HEK293 (cell line): ENCODE measurements around the gene KIRREL3.

ENCODE experiments used
- CTCF ChIA-PET: fragments of 350-600 bp; formaldehyde crosslinking; extraction: SDS; loops from one replicate; lab custom pipeline; 2021; ENCODE audit warnings: antibody characterized with exemption; lab: Yijun Ruan, JAX
- POLR2A ChIA-PET: fragments of 300-600 bp; formaldehyde crosslinking; extraction: SDS; loops from one replicate; lab custom pipeline; 2020; ENCODE audit warnings: antibody characterized with exemption, inconsistent platforms; lab: Yijun Ruan, JAX
- H3K27ac ChIP-seq: fragments of 200-500 bp; sonication (Bioruptor generic); 2 replicates; pipeline ENCODE4 v1.5.1; 2014; ENCODE audit warnings: low read depth, low read length, control low read depth, inconsistent platforms; ENCODE audit errors: extremely low read depth
- H3K36me3 ChIP-seq, 2 experiments: fragments of 200-500 bp in 1 of 2; sonication (Bioruptor generic) in 1 of 2; 1 replicate in 1 of 2; 2 replicates in 1 of 2; pipeline ENCODE4 v1.5.1; 2014 to 2017; ENCODE audit warnings: inconsistent platforms in 2 of 2, low read length in 2 of 2; ENCODE audit not compliant: control insufficient read depth in 2 of 2, insufficient read depth in 1 of 2
- H3K4me1 ChIP-seq: fragments of 200-500 bp; sonication (Bioruptor generic); 2 replicates; pipeline ENCODE4 v1.5.1; 2014; ENCODE audit warnings: mild to moderate bottlenecking, low read length, inconsistent platforms; ENCODE audit not compliant: control insufficient read depth, insufficient read depth
- H3K4me3 ChIP-seq: 2 replicates; pipeline ENCODE4 v1.5.1; 2011; ENCODE audit warnings: low read depth, mild to moderate bottlenecking, control low read depth, low read length, moderate library complexity
- H3K9me3 ChIP-seq: fragments of 200-500 bp; sonication (Bioruptor generic); 2 replicates; pipeline ENCODE4 v1.5.1; 2014; ENCODE audit warnings: low read depth, low read length, inconsistent platforms; ENCODE audit not compliant: control insufficient read depth, insufficient read depth
- GFI1B ChIP-seq: fragments of 450-650 bp; formaldehyde crosslinking; IDR thresholded peaks from 2 replicates; pipeline ENCODE4 v1.5.1; 2016; ENCODE audit warnings: missing biosample characterization, missing genetic modification characterization
- GLI2 ChIP-seq: fragments of 450-650 bp; formaldehyde crosslinking; IDR thresholded peaks from 2 replicates; pipeline ENCODE4; 2017; ENCODE audit warnings: missing biosample characterization, missing genetic modification characterization, low read depth, borderline replicate concordance
- HOXC10 ChIP-seq: sonication (generic); formaldehyde crosslinking; IDR thresholded peaks from 2 replicates; pipeline ENCODE4 v1.8.1; 2023; ENCODE audit warnings: mild to moderate bottlenecking, missing genetic modification reagents
- RBAK ChIP-seq: fragments of 450-650 bp; formaldehyde crosslinking; IDR thresholded peaks from 2 replicates; pipeline ENCODE4 v1.5.1; 2016; ENCODE audit warnings: missing biosample characterization, missing genetic modification characterization
- REPIN1 ChIP-seq: fragments of 450-650 bp; formaldehyde crosslinking; IDR thresholded peaks from 2 replicates; pipeline ENCODE4 v1.5.1; 2017; ENCODE audit warnings: missing biosample characterization, missing genetic modification characterization, low read depth
- YY2 ChIP-seq: fragments of 450-650 bp; formaldehyde crosslinking; IDR thresholded peaks from 2 replicates; pipeline ENCODE4 v1.5.1; 2016; ENCODE audit warnings: missing biosample characterization, missing genetic modification characterization
- ZNF132 ChIP-seq: fragments of 450-650 bp; formaldehyde crosslinking; IDR thresholded peaks from 2 replicates; pipeline ENCODE4 v1.5.1; 2017; ENCODE audit warnings: missing biosample characterization, missing genetic modification characterization, borderline replicate concordance
- ZNF140 ChIP-seq: fragments of 450-650 bp; formaldehyde crosslinking; IDR thresholded peaks from 2 replicates; pipeline ENCODE4 v1.5.1; 2016; ENCODE audit warnings: missing biosample characterization, missing genetic modification characterization
- ZNF2 ChIP-seq: fragments of 450-650 bp; formaldehyde crosslinking; IDR thresholded peaks from 2 replicates; pipeline ENCODE4 v1.5.1; 2016; ENCODE audit warnings: missing biosample characterization, missing genetic modification characterization
- ZNF221 ChIP-seq: fragments of 450-650 bp; formaldehyde crosslinking; IDR thresholded peaks from 2 replicates; pipeline ENCODE4 v1.5.1; 2017; ENCODE audit warnings: missing biosample characterization, missing genetic modification characterization, borderline replicate concordance
- ZNF24 ChIP-seq: fragments of 450-650 bp; formaldehyde crosslinking; IDR thresholded peaks from 2 replicates; pipeline ENCODE4 v1.5.1; 2016; ENCODE audit warnings: missing biosample characterization, missing genetic modification characterization
- ZNF366 ChIP-seq: fragments of 450-650 bp; formaldehyde crosslinking; conservative IDR thresholded peaks from 2 replicates; pipeline ENCODE4 v1.5.1; 2016; ENCODE audit warnings: missing biosample characterization, missing genetic modification characterization
- ZNF423 ChIP-seq: fragments of 450-650 bp; formaldehyde crosslinking; IDR thresholded peaks from 2 replicates; pipeline ENCODE4 v1.5.1; 2016; ENCODE audit warnings: missing biosample characterization, missing genetic modification characterization
- ZNF544 ChIP-seq: fragments of 450-650 bp; formaldehyde crosslinking; IDR thresholded peaks from 2 replicates; pipeline ENCODE4 v1.5.0; 2017; ENCODE audit warnings: missing biosample characterization, missing genetic modification characterization
- ZNF548 ChIP-seq: fragments of 450-650 bp; formaldehyde crosslinking; IDR thresholded peaks from 2 replicates; pipeline ENCODE4 v1.5.1; 2016; ENCODE audit warnings: missing biosample characterization, missing genetic modification characterization
- ZNF561 ChIP-seq: fragments of 450-650 bp; IDR thresholded peaks from 2 replicates; pipeline ENCODE4 v1.5.1; 2018; ENCODE audit warnings: missing biosample characterization, missing genetic modification characterization, borderline replicate concordance
- ZNF600 ChIP-seq: fragments of 450-650 bp; formaldehyde crosslinking; IDR thresholded peaks from 2 replicates; pipeline ENCODE4 v1.5.1; 2016; ENCODE audit warnings: missing biosample characterization, missing genetic modification characterization
- ZNF776 ChIP-seq: fragments of 450-650 bp; formaldehyde crosslinking; IDR thresholded peaks from 2 replicates; pipeline ENCODE4 v1.5.0; 2017; ENCODE audit warnings: missing biosample characterization, missing genetic modification characterization, borderline replicate concordance
- ZNF837 ChIP-seq: fragments of 450-650 bp; formaldehyde crosslinking; IDR thresholded peaks from 2 replicates; pipeline ENCODE4 v1.5.1; 2016; ENCODE audit warnings: missing biosample characterization, missing genetic modification characterization
- ZXDB ChIP-seq: fragments of 450-650 bp; formaldehyde crosslinking; IDR thresholded peaks from 2 replicates; pipeline ENCODE4 v1.5.1; 2016; ENCODE audit warnings: missing biosample characterization, missing genetic modification characterization
- TF ChIP-seq, protein P1 (sequence below): fragments of 450-650 bp; formaldehyde crosslinking; IDR thresholded peaks from 2 replicates; pipeline ENCODE4 v1.5.1; 2016; ENCODE audit warnings: missing biosample characterization, missing genetic modification characterization
- TF ChIP-seq, protein P2 (sequence below): fragments of 450-650 bp; formaldehyde crosslinking; IDR thresholded peaks from 2 replicates; pipeline ENCODE4 v1.5.1; 2016; ENCODE audit warnings: missing biosample characterization, missing genetic modification characterization
- TF ChIP-seq, protein P3 (sequence below): sonication (generic); formaldehyde crosslinking; IDR thresholded peaks from 2 replicates; pipeline ENCODE4 v1.8.1; 2022; ENCODE audit warnings: mild to moderate bottlenecking, moderate library complexity, missing genetic modification reagents
- TF ChIP-seq, protein P4 (sequence below): fragments of 450-650 bp; formaldehyde crosslinking; IDR thresholded peaks from 2 replicates; pipeline ENCODE4 v1.5.1; 2016; ENCODE audit warnings: missing biosample characterization, missing genetic modification characterization

Gene KIRREL3

DNA sequence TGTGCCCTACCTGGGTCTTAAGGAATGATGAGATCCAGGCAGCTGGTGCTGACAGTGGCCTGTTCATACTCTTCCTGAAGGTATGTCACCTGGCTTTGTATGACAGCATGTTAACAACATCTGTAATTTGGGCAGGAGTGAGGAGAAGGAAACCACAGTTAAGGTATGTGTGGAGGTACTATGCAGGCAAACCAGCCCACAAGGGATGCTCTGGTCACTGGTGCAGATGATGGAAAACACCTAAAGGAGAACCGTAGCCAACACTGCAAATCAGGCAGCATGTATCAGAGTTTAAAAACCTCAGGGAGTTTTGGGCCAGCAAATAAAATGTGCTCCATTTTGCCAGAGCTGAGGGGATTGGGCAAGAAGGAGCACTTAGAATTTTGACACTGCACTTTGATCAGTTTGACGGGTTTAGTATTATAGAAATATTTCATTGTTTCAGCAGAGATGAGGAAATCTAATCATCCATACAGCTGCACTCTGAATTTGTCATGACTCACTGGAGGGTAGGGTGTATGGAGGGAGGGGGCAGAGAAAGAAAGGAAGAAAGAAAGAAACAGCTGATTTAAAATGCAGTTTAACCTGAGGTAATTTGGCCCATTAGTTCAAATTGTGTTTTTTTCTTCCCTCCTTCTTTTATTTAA, 260.9 kb downstream of the KIRREL3 start (continued):
- TF ChIP-seq, protein P1, sequence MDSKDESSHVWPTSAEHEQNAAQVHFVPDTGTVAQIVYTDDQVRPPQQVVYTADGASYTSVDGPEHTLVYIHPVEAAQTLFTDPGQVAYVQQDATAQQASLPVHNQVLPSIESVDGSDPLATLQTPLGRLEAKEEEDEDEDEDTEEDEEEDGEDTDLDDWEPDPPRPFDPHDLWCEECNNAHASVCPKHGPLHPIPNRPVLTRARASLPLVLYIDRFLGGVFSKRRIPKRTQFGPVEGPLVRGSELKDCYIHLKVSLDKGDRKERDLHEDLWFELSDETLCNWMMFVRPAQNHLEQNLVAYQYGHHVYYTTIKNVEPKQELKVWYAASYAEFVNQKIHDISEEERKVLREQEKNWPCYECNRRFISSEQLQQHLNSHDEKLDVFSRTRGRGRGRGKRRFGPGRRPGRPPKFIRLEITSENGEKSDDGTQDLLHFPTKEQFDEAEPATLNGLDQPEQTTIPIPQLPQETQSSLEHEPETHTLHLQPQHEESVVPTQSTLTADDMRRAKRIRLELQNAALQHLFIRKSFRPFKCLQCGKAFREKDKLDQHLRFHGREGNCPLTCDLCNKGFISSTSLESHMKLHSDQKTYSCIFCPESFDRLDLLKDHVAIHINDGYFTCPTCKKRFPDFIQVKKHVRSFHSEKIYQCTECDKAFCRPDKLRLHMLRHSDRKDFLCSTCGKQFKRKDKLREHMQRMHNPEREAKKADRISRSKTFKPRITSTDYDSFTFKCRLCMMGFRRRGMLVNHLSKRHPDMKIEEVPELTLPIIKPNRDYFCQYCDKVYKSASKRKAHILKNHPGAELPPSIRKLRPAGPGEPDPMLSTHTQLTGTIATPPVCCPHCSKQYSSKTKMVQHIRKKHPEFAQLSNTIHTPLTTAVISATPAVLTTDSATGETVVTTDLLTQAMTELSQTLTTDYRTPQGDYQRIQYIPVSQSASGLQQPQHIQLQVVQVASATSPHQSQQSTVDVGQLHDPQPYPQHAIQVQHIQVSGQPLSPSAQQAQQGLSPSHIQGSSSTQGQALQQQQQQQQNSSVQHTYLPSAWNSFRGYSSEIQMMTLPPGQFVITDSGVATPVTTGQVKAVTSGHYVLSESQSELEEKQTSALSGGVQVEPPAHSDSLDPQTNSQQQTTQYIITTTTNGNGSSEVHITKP: no peak
- TF ChIP-seq ZNF140 (tag by site-specific recombination) (no peak), ZNF423 (tag by site-specific recombination) (no peak), ZNF132 (tag by site-specific recombination) (no peak), ZNF544 (tag by site-specific recombination) (no peak), ZNF24 (no peak), RBAK (tag by site-specific recombination) (no peak), ZNF776 (tag by site-specific recombination) (no peak), ZNF548 (tag by site-specific recombination) (no peak)
- TF ChIP-seq, protein P2, sequence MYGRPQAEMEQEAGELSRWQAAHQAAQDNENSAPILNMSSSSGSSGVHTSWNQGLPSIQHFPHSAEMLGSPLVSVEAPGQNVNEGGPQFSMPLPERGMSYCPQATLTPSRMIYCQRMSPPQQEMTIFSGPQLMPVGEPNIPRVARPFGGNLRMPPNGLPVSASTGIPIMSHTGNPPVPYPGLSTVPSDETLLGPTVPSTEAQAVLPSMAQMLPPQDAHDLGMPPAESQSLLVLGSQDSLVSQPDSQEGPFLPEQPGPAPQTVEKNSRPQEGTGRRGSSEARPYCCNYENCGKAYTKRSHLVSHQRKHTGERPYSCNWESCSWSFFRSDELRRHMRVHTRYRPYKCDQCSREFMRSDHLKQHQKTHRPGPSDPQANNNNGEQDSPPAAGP (tag by site-specific recombination): no peak

DNA sequence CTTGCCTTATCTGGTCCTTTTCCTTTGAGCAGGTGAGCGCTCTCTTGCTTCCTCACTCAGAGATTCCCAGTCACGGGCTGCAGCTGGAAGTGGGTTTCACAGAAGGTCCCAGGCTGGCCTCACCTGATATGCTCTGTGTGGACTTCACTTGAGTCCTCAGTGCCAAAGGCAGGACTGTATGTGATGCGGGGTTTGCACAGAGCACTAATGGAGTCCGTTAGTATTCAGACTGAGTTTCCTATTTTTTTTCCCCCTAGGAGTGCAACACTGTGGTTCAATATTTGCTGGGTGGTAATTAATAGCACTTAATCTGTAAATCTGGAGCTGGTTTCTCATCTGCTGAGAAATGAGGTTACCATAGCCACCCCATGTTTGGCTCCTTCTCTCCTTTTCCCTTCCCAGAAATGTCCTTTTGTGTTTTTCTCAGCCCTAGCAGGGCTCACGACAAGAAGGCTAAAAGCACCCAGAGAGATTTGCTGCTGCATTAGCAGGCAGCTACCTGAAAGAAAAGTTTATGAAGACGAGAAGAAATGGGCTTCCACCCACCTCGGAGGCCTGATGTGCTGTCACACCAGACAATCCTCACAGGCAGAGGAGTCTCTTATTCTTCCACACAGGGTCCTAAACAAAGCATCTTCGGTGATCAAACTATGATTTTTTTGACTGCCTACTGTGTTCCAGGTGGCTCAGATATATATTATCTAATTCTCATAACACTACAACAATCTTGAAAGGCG, 262.1 kb downstream of the KIRREL3 start:
- ChIA-PET POLR2A (no interaction called here), CTCF (interaction anchor here (0.7 to 1.0 kb wide), 2 partner anchors 24 to 434 kb away, joined by 3 to 4 read pairs; partner anchors contain the start of gene DCPS)
- no peak for TF ChIP-seq GFI1B
- TF ChIP-seq, protein P3, sequence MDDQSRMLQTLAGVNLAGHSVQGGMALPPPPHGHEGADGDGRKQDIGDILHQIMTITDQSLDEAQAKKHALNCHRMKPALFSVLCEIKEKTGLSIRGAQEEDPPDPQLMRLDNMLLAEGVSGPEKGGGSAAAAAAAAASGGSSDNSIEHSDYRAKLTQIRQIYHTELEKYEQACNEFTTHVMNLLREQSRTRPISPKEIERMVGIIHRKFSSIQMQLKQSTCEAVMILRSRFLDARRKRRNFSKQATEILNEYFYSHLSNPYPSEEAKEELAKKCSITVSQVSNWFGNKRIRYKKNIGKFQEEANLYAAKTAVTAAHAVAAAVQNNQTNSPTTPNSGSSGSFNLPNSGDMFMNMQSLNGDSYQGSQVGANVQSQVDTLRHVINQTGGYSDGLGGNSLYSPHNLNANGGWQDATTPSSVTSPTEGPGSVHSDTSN (CRISPR knock-in tag): no peak
- TF ChIP-seq ZXDB (tag by site-specific recombination): no peak
- TF ChIP-seq YY2 (tag by site-specific recombination): no peak
- TF ChIP-seq ZNF366 (tag by site-specific recombination): no peak
- TF ChIP-seq REPIN1 (tag by site-specific recombination): no peak
- no peak for TF ChIP-seq ZNF221
- TF ChIP-seq ZNF600 (tag by site-specific recombination): no peak
- no peak for TF ChIP-seq ZNF140 (tag by site-specific recombination)
- no peak for TF ChIP-seq GLI2 (tag by site-specific recombination)
- TF ChIP-seq, protein P4, sequence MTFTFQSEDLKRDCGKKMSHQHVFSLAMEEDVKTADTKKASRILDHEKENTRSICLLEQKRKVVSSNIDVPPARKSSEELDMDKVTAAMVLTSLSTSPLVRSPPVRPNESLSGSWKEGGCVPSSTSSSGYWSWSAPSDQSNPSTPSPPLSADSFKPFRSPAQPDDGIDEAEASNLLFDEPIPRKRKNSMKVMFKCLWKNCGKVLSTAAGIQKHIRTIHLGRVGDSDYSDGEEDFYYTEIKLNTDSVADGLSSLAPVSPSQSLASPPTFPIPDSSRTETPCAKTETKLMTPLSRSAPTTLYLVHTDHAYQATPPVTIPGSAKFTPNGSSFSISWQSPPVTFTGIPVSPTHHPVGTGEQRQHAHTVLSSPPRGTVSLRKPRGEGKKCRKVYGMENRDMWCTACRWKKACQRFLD (tag by site-specific recombination): no peak
- TF ChIP-seq HOXC10 (CRISPR knock-in tag): no peak
- TF ChIP-seq ZNF561 (tag by site-specific recombination): no peak
- TF ChIP-seq ZNF2 (tag by site-specific recombination): no peak
- no peak for TF ChIP-seq ZNF837 (tag by site-specific recombination)
- Histone ChIP-seq H3K4me1 (no peaks in the 10 kb centered on the region), H3K36me3 (no peaks in the 10 kb centered on the region), H3K27ac (no peak overlapping the region), H3K9me3 (no peaks in the 10 kb centered on the region), H3K4me3 (no peak overlapping the region)
